Measurements from ENCODE around the gene UBE2B. TPM values are rescaled to one million over a fixed set of nuclear protein-coding genes. Genes with fewer than 3 reads are reported as not detected.
A peak's percentile ranks its signal among the peaks of the same experiment; 100 is the strongest.
"Not testable (repeated sequence)": the region's sequence is repeated elsewhere in the genome, so short reads cannot be mapped to it uniquely, and the experiment has no call there.

The UBE2B gene
- total RNA-seq, 1 donor from 2014 or later = 97.8 TPM

GRCh38 chr5:134418958-134419357 lies 47.6 kb downstream of the UBE2B start:
- no peak for TF ChIP-seq CTCF (IDR thresholded peaks at IDR 0.05; ENCODE audit: insufficient read depth, low read depth, low read length)
- no peak for TF ChIP-seq EZH2 (IDR thresholded peaks at IDR 0.05; ENCODE audit: insufficient read depth, low read length)
- H3K36me3 Mint-ChIP-seq (ENCODE audit: low read depth, unreplicated experiment) = no peaks in the 10 kb centered on the region
- H2AFZ ChIP-seq (ENCODE audit: low read depth, low read length) = no peak overlapping the region
- FAIRE-seq (no peak), DNase-seq (ENCODE audit: low read depth) (no peak)
- peaks cover 2% of the 10 kb centered on the region for H3K4me1 Mint-ChIP-seq (ENCODE audit: low read depth, unreplicated experiment)
- no peaks in the 10 kb centered on the region for H3K27me3 Mint-ChIP-seq (ENCODE audit: low read depth, unreplicated experiment)
- no peaks in the 10 kb centered on the region for H3K4me1 ChIP-seq (ENCODE audit: insufficient read depth, low read length)
- H3K4me3 ChIP-seq (ENCODE audit: insufficient read depth, low read depth, low read length) = no peak overlapping the region
- no peak overlapping the region for H3K4me3 Mint-ChIP-seq (ENCODE audit: unreplicated experiment)
- no peaks in the 10 kb centered on the region for H3K27me3 ChIP-seq (ENCODE audit: insufficient read depth, low read length)
- H3K9me3 ChIP-seq (ENCODE audit: insufficient read depth, low read depth, low read length) = no peaks in the 10 kb centered on the region
- no peaks in the 10 kb centered on the region for H4K20me1 ChIP-seq (ENCODE audit: insufficient read depth, low read length)
- no peak overlapping the region for H3K27ac ChIP-seq (ENCODE audit: low read depth, low read length)
- no peak overlapping the region for H3K9ac ChIP-seq (ENCODE audit: low read length)
- no peak overlapping the region for H3K27ac Mint-ChIP-seq (ENCODE audit: unreplicated experiment)
- H3K79me2 ChIP-seq (ENCODE audit: insufficient read depth, low read length) = no peaks in the 10 kb centered on the region
- H3K9me3 Mint-ChIP-seq (ENCODE audit: unreplicated experiment) = no peaks in the 10 kb centered on the region
- H3K4me2 ChIP-seq (ENCODE audit: low read length) = no peak overlapping the region
- H3K36me3 ChIP-seq (ENCODE audit: insufficient read depth, low read length) = no peaks in the 10 kb centered on the region

- Histone ChIP-seq H4K20me1 (ENCODE audit: insufficient read depth, low read length) (no peaks in the 10 kb centered on the region), H3K27ac (ENCODE audit: low read depth, low read length) (no peak overlapping the region), H3K9ac (ENCODE audit: low read length) (no peak overlapping the region), H3K4me1 (ENCODE audit: insufficient read depth, low read length) (no peaks in the 10 kb centered on the region), H2AFZ (ENCODE audit: low read depth, low read length) (no peak overlapping the region), H3K4me3 (ENCODE audit: insufficient read depth, low read depth, low read length) (no peak overlapping the region), H3K79me2 (ENCODE audit: insufficient read depth, low read length) (no peaks in the 10 kb centered on the region), H3K36me3 (ENCODE audit: insufficient read depth, low read length) (no peaks in the 10 kb centered on the region), H3K27me3 (ENCODE audit: insufficient read depth, low read length) (no peaks in the 10 kb centered on the region), H3K4me2 (ENCODE audit: low read length) (no peak overlapping the region), H3K9me3 (ENCODE audit: insufficient read depth, low read depth, low read length) (no peaks in the 10 kb centered on the region)
- FAIRE-seq (no peak), DNase-seq (ENCODE audit: low read depth) (peak; percentile 11)
- H3K36me3 Mint-ChIP-seq (ENCODE audit: low read depth, unreplicated experiment) = no peaks in the 10 kb centered on the region
- H3K4me1 Mint-ChIP-seq (ENCODE audit: low read depth, unreplicated experiment) = peaks cover 2% of the 10 kb centered on the region
- no peaks in the 10 kb centered on the region for H3K27me3 Mint-ChIP-seq (ENCODE audit: low read depth, unreplicated experiment)
- H3K4me3 Mint-ChIP-seq (ENCODE audit: unreplicated experiment) = no peak overlapping the region
- H3K27ac Mint-ChIP-seq (ENCODE audit: unreplicated experiment) = peak overlapping the region; percentile 27
- no peak for TF ChIP-seq EZH2 (IDR thresholded peaks at IDR 0.05; ENCODE audit: insufficient read depth, low read length)
- TF ChIP-seq CTCF (IDR thresholded peaks at IDR 0.05; ENCODE audit: insufficient read depth, low read depth, low read length) = no peak
- H3K9me3 Mint-ChIP-seq (ENCODE audit: unreplicated experiment) = no peaks in the 10 kb centered on the region
Measured at GRCh38 chr5:134420343-134420742, 49.0 kb downstream of the UBE2B start.

GRCh38 chr5:134421038-134421437 lies 49.7 kb downstream of the UBE2B start:
- not testable (repeated sequence) for H3K9ac ChIP-seq (ENCODE audit: low read length); H3K36me3 ChIP-seq (ENCODE audit: insufficient read depth, low read length); H3K27ac Mint-ChIP-seq (ENCODE audit: unreplicated experiment); H3K27me3 Mint-ChIP-seq (ENCODE audit: low read depth, unreplicated experiment); H3K36me3 Mint-ChIP-seq (ENCODE audit: low read depth, unreplicated experiment); H3K4me3 ChIP-seq (ENCODE audit: insufficient read depth, low read depth, low read length); H2AFZ ChIP-seq (ENCODE audit: low read depth, low read length); H3K4me3 Mint-ChIP-seq (ENCODE audit: unreplicated experiment); H3K79me2 ChIP-seq (ENCODE audit: insufficient read depth, low read length); DNase-seq (ENCODE audit: low read depth); H3K4me1 ChIP-seq (ENCODE audit: insufficient read depth, low read length); H3K9me3 Mint-ChIP-seq (ENCODE audit: unreplicated experiment); H3K4me2 ChIP-seq (ENCODE audit: low read length); H4K20me1 ChIP-seq (ENCODE audit: insufficient read depth, low read length); H3K4me1 Mint-ChIP-seq (ENCODE audit: low read depth, unreplicated experiment); H3K27me3 ChIP-seq (ENCODE audit: insufficient read depth, low read length); H3K9me3 ChIP-seq (ENCODE audit: insufficient read depth, low read depth, low read length); H3K27ac ChIP-seq (ENCODE audit: low read depth, low read length); FAIRE-seq
